Left kidney (tissue), 2 donors: Measurements from ENCODE around the gene HLA-DQB1. TPM values are rescaled to one million over a fixed set of nuclear protein-coding genes. Genes with fewer than 3 reads are reported as not detected.
"Not testable (repeated sequence)": the region's sequence is repeated elsewhere in the genome, so short reads cannot be mapped to it uniquely, and the experiment has no call there.

Source experiments
- DNase-seq: peaks from one replicate; pipeline ENCODE4 v3.0.0-alpha.2; 2013
- polyA plus RNA-seq: library from polyadenylated mRNA; unstranded; fragments of 120-200 nt; gene quantifications from one replicate; pipeline ENCODE4 v1.2.1, GENCODE V29; 2013; ENCODE audit not compliant: insufficient read length

HLA-DQB1 gene
- polyA plus RNA-seq, 1 donor, result 8.4 TPM

DNA sequence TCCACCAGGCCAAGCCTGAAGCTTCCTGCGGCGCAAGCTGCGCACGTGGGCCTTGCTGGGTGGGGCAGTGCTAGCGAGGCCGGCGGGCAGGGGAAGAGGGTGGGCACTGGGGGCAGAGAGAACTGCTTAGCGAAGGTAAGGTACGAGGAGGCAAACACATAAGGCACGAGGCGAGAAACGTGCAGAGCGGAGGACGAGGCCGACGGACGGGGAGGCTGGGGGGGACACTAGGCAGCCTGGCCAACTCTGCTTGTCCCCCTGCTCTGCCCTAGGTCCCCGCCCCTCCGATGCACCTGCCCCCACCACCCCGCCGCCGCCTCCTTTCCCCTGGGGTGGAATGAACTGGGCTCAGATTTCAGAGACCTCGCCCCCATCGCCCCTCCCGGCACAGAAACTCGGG is 2.1 kb downstream of the HLA-DQB1 start:
- DNase-seq, result no peak

DNA sequence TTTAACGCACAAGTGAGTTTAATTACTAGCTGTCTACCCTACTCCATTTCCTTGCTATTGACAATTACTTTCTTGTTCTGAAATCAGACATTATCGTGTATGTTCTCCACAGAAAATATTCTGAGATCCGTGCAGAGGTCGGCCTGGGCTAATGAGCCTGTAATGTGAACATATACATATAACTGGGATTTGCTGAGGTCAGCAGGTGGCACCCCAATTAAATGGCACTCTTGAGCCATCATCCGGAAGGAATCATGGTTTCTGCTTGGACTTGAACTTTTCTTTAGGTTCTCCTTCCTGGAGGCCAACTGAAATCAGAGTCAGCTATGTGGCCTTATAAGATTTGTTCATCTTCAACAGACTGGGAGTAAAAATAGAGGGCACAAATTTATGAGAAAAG is 3.6 kb downstream of the HLA-DQB1 start:
- DNase-seq, result no peak

DNA sequence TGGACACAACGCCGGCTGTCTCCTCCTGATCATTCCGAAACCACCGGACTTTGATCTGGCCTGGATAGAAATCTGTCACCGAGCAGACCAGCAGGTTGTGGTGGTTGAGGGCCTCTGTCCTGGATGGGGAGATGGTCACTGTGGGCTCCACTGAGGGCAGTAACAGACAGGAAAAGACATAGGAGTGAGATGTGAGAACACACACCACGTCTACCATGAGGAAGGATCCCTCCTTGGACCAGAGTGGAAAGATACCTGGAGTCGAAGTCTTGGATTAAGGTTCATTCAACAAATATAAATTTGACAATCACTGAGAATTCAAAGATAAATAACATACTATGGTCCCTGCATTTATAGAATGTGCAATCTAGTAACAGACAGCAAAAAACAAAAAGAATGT is 4.4 kb downstream of the HLA-DQB1 start:
- DNase-seq, result no peak

GRCh38 chr6:32659856-32660595 is 6.4 kb downstream of the HLA-DQB1 start:
- DNase-seq, result no peak

DNA sequence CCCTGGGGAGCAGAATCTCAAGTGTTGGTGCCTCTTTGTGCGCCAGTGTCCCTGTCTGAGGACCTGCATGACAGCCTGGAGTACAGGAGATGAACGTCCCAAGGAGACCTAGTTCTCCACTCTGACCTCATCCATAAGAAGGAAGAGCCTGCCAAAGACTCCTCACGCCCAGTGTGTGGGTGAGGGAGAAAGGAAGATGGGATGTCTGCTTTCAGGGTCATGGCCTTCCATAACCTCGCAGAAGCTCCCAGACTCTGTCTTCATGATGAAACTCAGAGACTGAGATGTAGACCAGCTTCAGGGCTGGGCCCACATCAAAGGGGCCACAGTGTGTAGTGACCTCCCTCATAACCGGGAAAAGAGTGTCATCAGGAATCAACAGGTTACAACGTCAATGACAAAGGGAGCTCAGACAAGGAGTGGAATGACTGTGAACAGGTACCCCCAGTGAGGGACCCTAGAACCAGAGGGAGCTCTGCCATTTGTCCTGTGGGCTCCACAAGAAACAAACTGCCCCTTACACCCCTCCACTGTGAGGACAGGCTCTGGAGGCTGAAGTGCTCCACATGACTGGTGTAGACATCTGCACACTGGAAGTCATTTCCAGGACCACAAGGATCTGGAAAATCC is 8.1 kb downstream of the HLA-DQB1 start:
- DNase-seq, result no peak

DNA sequence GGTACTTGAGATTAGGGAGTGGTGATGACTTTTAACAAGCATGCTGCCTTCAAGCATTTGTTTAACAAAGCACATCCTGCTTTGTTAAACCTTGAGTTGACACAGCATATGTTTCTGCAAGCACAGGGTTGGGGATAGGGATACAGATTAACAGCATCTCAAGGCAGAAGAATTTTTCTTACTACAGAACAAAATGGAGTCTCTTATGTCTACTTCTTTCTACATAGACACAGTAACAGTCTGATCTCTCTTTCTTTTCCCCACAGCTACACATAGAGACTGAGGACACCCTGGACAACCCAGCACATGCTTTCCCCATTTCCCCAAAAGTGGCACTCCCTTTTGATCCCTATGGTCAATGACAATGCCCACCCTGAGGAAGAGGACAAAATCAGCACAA is 8.6 kb downstream of the HLA-DQB1 start:
- DNase-seq, result not testable (repeated sequence)

DNA sequence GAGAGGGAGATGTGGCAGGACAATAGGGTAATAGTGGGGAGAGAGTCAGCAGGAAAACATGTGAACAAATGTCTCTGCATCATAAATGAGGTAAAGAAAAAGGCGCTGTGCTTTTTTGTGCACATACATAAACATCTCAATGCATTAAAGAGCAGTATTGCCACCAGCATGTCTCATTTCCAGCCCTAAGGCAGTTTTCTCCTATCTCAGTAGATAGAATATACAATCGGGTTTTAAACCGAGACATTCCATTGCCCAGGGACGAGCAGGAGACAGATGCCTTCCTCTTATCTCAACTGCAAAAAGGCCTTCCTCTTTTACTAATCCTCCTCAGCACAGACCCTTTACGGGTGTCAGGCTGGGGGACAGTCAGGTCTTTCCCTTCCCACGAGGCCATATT is 9.1 kb downstream of the HLA-DQB1 start:
- DNase-seq, result not testable (repeated sequence)

DNA sequence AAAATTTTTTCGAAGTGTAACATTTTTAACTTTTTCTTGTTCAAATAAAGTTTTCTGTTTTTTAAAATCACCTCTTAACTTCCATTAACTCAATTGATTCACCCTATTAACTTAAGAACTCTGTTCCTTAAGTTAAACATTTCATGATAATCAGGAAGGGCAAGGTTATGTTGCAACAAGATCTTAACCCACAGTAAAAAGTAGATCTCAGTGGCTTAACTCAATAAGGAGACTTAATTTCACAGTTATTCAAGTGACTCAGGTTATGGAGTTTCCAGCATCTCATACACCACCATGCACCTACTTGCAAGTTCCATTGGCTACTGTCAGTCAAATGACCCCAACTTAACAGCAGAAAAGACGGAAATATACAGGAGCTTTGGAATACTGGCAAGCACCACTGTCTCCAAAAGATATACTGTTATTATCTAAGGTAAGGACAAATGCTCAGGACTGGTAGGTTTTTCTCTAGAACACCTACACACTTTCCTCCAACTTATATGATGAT is 11.2 kb downstream of the HLA-DQB1 start:
- DNase-seq, result no peak

DNA sequence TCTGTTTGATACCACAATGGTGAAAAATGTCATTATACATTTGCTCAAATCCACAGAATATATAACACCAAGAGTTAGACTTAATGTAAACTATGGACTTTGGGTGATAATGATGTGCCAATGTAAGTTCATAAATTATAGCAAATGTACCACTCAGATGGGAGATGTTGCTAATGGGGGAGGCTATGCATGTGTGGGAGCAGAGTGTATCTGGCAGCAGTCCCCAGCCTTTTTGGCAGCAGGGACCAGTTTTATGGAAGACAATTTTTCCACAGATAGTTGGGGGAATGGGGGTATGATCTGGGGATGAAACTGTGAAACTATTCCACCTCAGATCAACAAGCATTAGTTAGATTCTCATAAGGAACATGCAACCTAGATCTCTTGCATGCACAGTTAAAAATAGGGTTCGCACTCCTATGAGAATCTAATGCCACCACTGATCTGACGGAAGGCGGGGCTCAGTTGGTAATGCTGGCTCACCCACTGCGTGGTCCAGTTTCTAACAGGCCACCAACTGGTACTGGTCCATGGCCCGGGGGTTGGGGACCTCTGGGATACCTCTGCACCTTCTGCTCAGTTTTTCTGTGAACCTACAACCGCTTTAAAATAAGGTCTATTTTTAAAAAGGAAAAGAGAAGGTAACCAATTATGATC is 21.3 kb downstream of the HLA-DQB1 start:
- no peak for DNase-seq

DNA sequence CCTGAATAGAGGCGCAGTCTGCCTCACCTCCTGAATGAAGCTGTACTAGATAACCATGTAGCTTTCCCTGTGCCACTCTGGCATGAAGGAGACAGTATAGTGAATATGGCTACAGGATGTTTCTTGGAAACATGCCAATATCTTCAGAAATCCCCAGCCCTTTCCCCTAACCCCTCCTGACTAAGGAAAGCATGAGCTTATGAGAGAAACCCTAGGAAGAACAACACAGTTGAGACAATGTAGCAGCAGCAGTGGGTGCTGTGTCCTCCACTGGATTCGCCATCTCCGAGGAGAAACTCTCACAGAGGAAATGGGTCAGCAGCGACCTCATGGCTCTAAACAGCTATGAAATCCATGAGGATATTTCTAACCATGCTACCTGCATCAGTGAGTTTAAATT is 22.6 kb downstream of the HLA-DQB1 start:
- DNase-seq, result no peak

- DNase-seq, result no peak
Measured at GRCh38 chr6:32642720-32643106, 23.7 kb downstream of the HLA-DQB1 start.

GRCh38 chr6:32641785-32642719 is 24.4 kb downstream of the HLA-DQB1 start:
- not testable (repeated sequence) for DNase-seq

DNA sequence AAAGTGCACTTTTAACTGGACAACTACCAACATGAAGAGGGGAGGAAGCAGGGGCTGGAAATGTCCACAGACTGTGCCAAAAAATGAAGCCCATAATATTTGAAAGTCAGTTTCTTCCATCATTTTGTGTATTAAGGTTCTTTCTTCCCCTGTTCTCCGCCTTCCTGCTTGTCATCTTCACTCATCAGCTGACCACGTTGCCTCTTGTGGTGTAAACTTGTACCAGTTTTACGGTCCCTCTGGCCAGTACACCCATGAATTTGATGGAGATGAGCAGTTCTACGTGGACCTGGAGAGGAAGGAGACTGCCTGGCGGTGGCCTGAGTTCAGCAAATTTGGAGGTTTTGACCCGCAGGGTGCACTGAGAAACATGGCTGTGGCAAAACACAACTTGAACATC is 25.3 kb downstream of the HLA-DQB1 start:
- DNase-seq, result no peak

DNA sequence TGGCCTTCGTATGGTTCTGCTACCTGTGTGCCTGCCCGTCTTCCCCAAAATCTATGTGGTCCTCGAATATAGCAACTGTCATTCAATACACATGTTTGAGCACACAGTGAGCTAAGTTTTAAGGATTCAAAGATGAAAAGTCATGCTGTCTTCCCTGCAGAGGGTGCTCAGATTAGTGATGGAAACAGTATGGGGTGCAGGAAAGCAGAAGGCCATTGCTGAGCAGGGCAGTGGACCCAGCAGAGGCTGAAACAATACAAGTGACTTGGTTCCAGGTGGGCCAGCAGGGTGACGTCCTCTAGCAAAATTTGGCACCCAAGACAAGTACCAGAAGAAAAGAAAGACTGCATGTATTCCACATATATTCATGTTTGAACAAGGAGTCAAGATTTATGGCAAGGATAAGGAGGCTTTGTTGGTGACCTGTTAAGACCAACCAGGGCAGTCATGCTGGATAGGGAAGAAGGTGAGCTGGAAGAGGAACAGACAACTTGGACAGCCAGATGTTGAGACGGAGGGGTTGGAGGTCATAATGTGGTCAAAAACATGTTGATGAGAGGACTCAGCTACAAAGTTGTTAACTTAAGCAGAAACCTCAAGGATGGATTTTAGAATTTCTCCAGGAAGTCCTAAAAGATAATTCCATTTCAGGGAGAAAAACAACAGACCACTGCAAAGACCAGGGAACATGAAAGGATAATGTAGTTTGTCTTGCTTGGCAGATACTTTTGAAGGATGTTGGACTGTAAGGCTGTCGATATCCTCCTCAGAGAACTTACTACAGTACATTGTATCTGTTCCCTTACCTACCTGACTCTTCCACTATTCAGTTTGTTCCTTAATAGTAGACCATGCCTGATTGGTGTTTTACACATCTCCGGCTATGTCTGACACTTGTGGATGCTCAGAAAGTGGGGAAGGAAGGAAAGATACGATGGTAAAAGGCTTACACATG is 26.7 kb downstream of the HLA-DQB1 start:
- no peak for DNase-seq

- DNase-seq, result no peak
Measured at GRCh38 chr6:32638532-32639219, 27.8 kb downstream of the HLA-DQB1 start.

DNA sequence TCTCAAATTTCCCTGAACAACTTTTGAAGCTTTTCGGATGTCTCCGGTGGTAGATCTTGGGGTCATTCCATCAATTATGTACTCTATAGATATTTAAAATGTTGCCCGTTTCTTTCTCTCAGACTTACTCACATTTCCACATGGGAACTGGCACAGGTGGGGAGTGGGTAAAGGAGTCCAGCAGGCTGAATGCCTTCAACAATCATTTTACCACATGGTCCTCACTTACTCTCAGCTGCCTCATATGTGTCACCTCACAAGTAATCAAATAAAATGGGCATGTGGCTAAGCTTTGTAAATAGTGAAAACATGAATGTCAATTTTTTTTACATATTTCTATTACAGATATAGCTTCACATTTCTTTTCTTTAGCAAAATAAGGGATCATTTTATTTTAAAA is 28.6 kb downstream of the HLA-DQB1 start:
- DNase-seq, result no peak

GRCh38 chr6:32637219-32637880 is 29.1 kb downstream of the HLA-DQB1 start, which contains the start of gene HLA-DQA1:
Gene HLA-DQA1 (plus strand): TSS chr6:32637406. CDS start chr6:32637459, 53 bp downstream.
- DNase-seq, result no peak

DNA sequence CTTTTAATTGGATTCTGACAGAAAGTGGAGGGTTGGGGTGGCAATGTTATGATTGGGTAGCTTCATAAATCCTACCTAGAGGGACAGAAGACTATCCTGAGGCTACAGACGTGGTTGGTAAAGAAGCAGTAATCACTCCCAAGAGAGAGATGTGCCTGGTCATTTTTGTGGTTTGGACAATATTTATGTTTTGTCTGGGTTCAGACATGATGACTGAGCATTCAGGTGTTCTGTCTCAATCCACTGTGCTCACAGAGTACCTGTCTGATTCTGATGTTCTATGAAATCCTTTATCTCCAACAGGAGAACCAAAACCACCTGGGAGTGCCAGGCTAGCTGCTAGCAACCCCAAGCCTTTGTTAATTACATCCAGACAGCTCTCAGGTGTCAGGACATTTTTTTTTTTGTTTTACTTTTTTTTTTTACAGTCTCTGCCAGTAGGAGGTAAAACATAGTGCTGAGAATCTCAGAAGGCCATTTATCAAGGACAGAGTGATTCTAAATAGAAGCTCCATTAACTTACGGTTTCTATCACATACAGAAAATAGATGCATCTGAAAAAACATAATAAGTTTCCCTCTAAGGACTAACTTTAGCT is 30.8 kb downstream of the HLA-DQB1 start:
- DNase-seq, result no peak

DNA sequence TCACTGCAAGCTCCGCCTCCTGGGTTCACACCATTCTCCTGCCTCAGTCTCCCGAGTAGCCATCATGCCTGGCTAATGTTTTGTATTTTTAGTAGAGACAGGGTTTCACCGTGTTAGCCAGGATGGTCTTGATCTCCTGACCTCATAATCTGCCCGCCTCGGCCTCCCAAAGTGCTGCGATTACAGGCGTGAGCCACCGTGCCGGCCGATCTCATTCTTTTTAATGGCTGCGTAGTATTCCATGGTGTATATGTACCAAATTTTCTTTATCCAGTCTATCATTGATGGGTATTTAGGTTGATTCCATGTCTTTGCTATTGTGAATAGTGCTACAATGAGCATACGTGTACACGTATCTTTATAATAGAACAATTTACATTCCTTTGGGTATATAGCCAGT is 36.7 kb downstream of the HLA-DQB1 start:
- DNase-seq, result not testable (repeated sequence)
